MM.1S (cell line): ENCODE measurements around the gene IFT122.

ENCODE experiments used
- CTCF ChIP-seq: fragments of 300-600 bp; sonication (generic); IDR thresholded peaks from 2 replicates; pipeline ENCODE4 v1.5.1; 2016; ENCODE audit warnings: antibody characterized with exemption, low read length, mixed read lengths
- EZH2 ChIP-seq: fragments of 300-600 bp; sonication (generic); optimal IDR thresholded peaks from 2 replicates; pipeline ENCODE3; 2017; ENCODE audit warnings: low read depth, mild to moderate bottlenecking, antibody characterized with exemption, low read length, mixed read lengths
- EZH2phosphoT487 ChIP-seq: fragments of 300-600 bp; sonication (generic); IDR thresholded peaks from 2 replicates; pipeline ENCODE4 v1.6.1; 2018; ENCODE audit warnings: antibody characterized with exemption, low read length

- TF ChIP-seq EZH2 (no peak), CTCF (no peak), EZH2phosphoT487 (no peak)
Measured at GRCh38 chr3:129564981-129565644, 125.1 kb downstream of the IFT122 start.
